GM12892 (cell line): ENCODE measurements around the gene NUP93.
A peak's percentile ranks its signal among the peaks of the same experiment; 100 is the strongest.
"Not testable (repeated sequence)": the region's sequence is repeated elsewhere in the genome, so short reads cannot be mapped to it uniquely, and the experiment has no call there.

Source experiments
- DNase-seq: peaks from one replicate; pipeline ENCODE4 v3.0.0; 2011; ENCODE audit not compliant: insufficient read length
- FAIRE-seq: peaks from 2 replicates; lab custom pipeline; 2011; peaks lifted over from hg19 to GRCh38; lab: Jason Lieb, UNC
- POLR2A ChIP-seq: IDR thresholded peaks from 2 replicates; pipeline ENCODE4 v1.6.1; 2011; ENCODE audit warnings: low read depth, low read length, control low read depth
- POLR2AphosphoS5 ChIP-seq: IDR thresholded peaks from 2 replicates; pipeline ENCODE4 v1.6.1; 2011; ENCODE audit warnings: low read depth, low read length, control low read depth
- TAF1 ChIP-seq: IDR thresholded peaks from 2 replicates; pipeline ENCODE4 v1.6.1; 2011; ENCODE audit warnings: low read depth, mild to moderate bottlenecking, control low read depth, low read length, borderline replicate concordance

Gene NUP93

DNA sequence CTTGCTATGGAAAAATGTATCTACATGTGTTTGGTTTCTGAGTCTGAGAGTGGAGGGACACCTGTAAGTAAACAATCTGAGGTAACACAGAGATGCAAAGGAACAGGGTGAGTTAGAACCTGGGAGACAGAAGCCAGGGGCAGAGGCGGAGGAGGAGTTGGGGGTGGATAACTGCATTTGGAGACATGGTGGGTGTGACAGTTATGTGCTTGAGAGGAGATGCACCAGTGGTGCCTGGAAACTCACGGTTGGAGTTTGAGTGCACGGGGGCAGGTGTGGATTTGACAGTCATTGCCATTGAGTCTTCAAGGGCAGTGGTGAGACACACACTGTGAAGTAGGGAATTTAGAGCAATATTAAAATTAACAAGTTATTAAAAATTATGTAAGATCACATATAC lies 6.5 kb downstream of the NUP93 start:
- FAIRE-seq (no peak), DNase-seq (no peak)
- no peak for TF ChIP-seq TAF1
- no peak for TF ChIP-seq POLR2A
- no peak for TF ChIP-seq POLR2AphosphoS5

DNA sequence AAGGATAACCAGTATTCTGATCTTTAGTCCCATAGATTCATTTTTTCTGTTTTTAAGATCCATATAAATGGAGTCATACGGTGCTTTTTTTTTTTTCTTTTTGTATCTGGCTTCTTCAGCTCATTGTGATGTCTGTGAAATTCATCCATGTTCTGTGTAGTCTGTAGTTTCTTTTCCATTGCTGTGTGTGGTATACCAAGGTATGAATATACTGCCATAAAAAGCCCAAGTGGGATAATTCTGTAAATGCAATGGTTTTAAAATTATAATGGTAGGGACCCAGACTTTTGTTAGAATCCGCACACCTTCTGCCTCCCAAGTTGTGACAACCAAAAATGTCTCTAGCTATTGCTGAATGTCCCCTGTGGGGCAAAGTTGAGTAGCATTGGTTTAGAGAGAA lies 7.6 kb downstream of the NUP93 start:
- FAIRE-seq (no peak), DNase-seq (no peak)
- TF ChIP-seq POLR2A (no peak), POLR2AphosphoS5 (no peak), TAF1 (no peak)

DNA sequence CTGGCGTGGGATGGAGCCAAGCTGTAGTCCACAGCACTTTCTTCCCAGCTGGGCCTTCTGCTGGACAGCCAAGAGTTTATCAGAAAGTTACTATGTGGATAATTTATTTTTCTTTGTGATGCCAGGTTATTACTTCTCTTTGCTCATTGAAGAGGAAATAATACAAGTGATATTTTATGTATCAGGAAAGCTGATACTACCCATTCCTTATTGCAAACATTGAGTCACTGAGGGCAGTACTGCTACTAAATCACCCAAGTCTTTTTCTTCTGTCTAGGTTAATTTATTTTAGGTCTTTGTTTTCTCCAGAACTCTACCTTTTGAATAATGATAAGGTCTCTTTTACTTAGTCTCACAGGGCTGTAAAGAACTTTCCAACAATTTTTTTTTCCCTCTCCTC lies 8.3 kb downstream of the NUP93 start:
- no peak for FAIRE-seq
- no peak for TF ChIP-seq POLR2AphosphoS5
- no peak for TF ChIP-seq TAF1
- no peak for TF ChIP-seq POLR2A
- DNase-seq, result no peak

DNA sequence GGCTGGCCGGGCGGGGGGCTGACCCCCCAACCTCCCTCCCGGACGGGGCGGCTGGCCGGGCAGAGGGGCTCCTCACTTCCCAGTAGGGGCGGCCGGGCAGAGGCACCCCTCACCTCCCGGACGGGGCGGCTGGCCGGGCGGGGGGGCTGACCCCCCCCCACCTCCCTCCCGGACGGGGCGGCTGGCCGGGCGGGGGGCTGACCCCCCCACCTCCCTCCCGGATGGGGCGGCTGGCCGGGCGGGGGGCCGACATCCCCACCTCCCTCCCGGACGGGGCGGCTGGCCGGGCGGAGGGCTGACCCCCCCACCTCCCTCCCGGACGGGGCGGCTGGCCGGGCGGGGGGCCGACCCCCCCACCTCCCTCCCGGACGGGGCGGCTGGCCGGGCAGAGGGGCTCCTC lies 9.4 kb downstream of the NUP93 start:
- FAIRE-seq, DNase-seq: not testable (repeated sequence)

DNA sequence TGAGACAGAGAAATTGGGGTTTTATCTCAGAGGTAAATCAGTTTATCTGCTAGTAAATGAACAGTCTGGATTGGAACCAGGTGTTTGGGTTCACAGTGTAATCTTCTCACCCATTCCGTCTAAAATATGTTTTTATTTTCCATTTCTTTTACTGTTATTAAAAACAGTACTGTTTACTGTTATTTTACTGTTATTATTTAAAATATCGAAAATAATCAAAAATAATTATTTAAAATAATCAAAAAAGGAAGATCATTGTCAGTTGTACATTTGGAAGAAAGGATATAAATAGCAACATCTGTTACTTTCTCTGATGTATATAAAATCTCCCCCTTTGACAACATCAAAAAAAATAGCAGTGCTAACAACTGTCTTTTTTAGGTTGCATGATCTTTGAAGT lies 11.5 kb downstream of the NUP93 start:
- DNase-seq (no peak), FAIRE-seq (no peak)
- TF ChIP-seq POLR2AphosphoS5, result no peak
- no peak for TF ChIP-seq TAF1
- no peak for TF ChIP-seq POLR2A

DNA sequence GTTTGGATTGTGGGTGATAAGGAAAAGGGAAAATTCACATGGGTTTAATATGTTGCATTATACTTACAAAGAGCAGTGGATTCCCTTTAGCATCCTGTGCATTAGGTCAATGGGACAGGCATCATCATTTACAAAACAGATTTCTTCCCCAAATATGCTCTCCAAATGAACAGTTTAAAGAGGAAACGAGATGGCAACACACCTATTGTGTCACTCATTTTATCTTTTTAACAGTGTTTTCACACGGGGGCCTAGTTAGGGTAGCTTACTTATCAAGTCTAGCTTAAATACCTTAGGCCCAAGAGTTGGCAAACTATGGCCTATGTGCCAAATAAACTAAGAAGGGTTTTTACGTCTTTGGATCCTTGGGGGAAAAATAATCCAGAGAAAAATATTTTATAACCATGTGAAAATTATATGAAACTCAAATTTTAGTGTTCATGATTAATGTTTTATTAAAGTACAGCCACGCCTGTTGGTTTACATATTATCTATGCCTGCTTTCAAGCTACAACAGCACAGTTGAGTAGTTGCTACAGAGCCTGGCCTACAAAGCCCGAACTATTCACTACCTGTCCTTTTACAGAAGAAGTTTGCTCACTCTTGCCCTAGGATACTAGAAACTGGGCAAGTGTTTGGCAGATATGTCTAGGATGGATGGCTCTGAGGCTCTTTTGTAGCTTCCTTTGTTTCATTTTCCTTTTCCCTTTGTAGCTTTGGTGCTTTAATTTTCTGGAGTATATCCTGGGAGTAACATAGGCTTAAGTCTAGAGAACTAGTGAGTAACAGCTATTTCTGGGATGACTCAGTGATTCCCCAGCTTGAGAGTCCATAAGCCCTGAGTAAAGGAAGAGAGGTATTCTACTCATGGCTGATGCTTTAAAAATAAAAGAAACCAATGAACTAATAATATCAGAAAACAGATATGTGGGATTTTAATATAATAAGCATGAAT lies 12.4 kb downstream of the NUP93 start:
- TF ChIP-seq TAF1 (no peak), POLR2AphosphoS5 (no peak), POLR2A (no peak)
- FAIRE-seq, result peak; percentile 27
- no peak for DNase-seq

DNA sequence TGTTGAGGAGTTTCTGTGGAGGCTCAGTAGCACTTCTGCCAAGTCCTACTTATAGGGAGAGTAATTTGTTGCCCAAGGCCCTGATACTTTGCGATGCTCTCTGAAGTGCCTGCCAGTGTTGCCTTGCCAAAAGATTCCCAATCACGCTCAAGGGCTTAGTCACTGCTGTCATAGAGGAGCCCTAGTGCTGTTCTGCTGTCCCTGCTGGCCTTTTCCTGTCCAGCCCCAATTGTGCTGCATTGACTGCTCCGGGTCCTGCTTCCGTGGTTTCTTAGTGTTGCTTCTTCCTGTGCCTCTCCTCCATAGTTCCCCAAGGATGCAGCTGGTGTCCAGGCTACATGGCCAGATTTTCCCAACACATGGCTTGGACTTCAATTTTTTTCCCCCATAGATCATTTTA lies 13.9 kb downstream of the NUP93 start:
- DNase-seq, result no peak
- TF ChIP-seq POLR2A, result no peak
- TF ChIP-seq POLR2AphosphoS5, result no peak
- no peak for TF ChIP-seq TAF1
- no peak for FAIRE-seq

DNA sequence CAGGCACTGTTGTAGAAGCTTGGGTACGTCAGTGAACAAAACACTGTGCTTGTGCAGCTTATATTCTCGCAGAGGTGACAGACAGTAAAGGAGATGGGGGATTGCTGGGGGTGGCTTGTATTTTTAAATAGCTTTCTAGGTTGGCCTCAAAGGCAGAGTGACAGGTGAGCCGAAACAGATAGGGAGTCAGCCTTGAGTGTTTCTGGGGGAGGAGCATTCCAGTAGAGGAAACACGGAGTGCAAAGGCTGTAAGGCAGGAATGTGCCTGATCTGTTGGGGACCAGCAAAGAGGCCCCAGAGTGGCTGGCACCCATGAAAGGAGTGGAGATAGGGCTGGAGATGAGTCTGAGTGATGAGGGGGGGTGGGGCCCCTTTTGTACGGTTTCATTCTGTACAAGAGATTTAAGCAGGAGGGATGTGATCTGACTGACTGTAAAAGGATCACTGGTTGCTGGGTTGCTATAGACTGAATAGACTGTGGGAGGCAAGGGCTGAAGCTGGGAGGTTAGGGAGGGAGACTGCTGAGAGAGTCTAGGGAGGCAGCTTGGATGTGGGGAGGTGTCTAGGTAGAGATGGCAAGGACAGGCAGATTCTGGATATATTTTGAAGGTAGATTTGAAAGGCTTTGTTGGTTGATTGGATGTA lies 15.2 kb downstream of the NUP93 start:
- TF ChIP-seq POLR2AphosphoS5, result no peak
- no peak for TF ChIP-seq TAF1
- no peak for TF ChIP-seq POLR2A
- DNase-seq (no peak), FAIRE-seq (no peak)

DNA sequence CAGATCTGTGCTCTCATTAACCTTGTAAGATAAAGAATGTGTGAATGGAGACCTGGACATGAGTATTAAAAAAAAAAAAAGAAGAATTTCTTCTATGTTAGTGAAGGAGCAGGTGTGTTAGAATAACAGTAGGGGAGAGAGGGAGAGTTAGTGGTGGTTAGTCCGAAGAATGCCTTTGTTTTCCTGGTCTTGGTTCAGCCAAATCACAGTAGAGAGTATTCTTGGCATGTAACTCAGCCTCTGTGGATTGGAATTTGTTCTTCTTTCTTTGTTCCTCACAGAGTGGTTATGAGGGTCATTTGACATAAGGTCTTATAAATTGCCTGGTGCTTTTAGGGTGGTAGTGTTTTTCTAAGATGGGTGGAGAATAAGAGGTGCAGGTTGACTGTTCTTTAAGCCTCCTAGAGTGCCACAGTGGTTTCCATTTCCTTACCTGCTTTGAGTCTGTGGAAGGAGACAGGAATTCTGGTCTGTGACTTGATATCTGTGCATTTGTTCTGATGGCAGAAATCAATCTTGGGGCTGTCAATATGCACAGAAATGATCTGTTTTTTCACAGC lies 17.6 kb downstream of the NUP93 start:
- TF ChIP-seq POLR2A (no peak), POLR2AphosphoS5 (no peak), TAF1 (no peak)
- no peak for FAIRE-seq
- no peak for DNase-seq

DNA sequence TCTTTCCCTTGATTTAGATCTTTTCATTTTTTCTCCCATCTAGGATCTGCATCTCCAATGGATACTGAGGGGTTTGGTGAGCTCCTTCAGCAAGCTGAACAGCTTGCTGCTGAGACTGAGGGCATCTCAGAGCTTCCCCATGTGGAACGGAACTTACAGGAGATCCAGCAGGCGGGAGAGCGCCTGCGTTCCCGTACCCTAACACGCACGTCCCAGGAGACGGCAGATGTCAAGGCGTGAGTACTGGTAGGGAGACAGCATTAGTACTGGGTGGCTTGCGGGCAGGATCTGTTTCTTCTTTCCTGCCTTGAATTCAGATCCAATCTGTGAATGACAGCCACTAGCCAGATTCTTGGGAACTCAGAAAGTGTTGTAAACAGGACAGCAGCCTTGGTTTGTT lies 18.3 kb downstream of the NUP93 start:
- no peak for DNase-seq
- TF ChIP-seq POLR2A, result no peak
- no peak for TF ChIP-seq TAF1
- no peak for TF ChIP-seq POLR2AphosphoS5
- no peak for FAIRE-seq

DNA sequence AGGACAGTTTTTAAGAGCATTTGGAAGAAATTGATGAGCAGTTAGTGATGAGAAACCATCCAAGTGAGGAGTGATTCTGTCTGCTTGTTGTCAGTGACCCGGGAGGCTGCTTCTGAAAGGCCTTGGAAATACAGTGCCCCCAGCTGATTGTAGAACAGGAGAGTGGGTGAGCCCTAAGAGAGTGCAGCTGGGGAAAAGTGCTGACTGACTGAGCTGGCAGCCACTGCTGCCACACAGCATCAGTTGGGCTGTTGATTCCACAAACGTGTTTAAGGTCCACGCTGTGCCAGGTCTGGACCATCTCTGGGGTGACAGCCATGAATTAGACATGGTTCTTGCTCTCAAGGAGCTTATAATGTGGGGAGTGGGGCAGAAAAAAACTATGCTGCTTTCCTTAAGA lies 18.9 kb downstream of the NUP93 start:
- no peak for TF ChIP-seq TAF1
- no peak for TF ChIP-seq POLR2A
- no peak for TF ChIP-seq POLR2AphosphoS5
- FAIRE-seq (no peak), DNase-seq (no peak)
